ENCODE measurements around the gene GPR160.
"Not testable (repeated sequence)": the region's sequence is repeated elsewhere in the genome, so short reads cannot be mapped to it uniquely, and the experiment has no call there.

The GPR160 gene

DNA sequence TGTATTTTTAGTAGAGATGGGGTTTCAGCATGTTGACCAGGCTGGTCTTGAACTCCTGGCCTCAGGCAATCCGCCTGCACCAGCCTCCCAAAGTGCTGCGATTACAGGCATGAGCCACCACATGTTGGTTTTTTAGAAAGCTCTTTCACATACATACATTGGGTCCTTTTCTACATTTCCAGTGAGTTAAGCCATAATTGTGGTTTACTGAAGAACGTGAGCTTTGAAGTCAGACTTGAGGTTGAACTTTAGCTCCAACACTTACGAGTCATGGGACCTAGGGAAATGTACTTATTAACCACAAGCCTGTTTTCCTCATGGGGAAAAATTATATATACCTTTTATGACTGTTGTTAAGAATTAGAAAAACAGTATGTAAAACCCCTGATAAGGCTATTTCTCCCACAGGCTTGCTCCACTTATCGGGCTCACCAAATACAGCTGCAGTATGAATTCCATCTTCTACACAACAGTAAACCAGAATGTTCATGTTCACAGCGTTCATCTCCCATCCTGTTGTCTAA lies 39.0 kb downstream of the GPR160 start:
- no peak for DNase-seq

DNA sequence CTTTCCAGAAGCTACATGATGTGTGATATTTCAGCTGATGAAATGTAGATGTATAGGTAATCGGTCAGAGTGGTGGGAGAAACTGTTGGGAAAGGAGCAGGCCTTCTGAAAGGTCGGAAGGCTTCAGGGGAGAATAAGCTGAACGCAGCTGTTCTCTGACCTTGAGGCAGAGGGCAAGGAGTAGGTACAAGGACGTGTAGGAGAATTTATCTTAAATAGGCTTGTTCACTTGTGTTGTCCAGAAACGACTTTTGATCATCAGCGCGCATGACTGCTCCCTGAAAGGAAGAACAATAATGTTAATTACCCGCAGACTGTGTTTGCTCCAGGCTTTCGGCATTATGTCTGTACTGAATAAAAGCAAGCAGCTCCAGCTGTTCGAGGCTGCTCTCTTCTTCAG lies 39.6 kb downstream of the GPR160 start:
- DNase-seq = no peak

DNA sequence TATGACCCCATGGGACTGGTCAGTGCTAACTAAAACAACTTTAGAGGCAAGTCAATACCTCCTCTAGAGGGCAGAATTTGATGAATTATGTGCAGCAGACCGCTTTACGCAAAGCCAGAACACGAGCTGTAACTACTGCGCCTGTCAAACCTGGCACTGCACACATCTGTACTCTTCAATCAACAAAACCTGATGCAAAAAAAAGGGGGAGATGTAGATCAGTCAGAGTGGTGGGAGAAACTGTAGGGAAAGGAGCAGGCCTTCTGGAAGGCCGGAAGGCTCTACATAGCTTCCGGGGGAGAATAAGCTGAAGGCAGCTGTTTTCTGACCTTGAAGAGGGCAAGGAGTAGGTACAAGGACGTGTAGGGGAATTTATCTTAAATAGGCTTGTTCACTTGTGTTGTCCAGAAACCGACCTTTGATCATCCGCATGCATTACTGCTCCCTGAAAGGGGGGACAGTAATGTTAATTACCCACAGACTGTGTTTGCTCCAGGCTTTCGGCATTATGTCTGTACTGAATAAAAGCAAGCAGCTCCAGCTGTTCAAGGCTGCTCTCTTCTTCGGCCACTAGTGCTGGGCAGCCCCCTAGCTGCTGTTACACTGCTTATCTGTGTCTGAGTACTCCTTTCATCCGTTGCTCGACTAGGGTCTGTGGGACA lies 41.0 kb downstream of the GPR160 start:
- DNase-seq = no peak

DNA sequence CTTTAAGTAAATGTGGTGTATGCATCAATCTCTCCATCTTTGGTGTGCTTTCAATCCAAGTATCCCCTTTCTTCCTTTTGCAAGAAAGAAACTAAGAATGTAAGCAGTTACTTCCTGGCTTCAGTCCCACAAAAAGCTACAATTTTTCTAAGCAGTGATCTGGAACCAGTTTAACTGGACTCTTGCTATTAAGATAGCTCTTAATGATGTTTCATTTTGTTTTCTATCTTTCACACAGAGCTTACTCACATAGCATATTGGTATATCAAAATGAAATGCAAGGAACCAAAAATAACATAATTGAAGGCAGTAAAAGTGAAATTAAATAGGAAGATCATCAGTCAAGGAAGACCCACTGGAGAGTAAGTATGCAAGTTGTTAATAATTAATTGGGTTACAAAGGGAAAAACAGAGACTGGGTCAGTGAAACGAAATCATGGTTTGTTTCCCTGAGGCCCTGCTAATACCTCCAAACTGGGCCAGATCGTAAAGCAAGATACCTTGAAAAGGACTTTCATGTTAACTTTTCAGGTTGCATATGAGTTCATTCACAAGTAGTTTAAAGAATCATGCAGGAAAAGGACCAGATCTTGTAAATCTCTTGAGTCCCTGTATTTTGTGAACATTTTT lies 41.9 kb downstream of the GPR160 start:
- no peak for DNase-seq

DNA sequence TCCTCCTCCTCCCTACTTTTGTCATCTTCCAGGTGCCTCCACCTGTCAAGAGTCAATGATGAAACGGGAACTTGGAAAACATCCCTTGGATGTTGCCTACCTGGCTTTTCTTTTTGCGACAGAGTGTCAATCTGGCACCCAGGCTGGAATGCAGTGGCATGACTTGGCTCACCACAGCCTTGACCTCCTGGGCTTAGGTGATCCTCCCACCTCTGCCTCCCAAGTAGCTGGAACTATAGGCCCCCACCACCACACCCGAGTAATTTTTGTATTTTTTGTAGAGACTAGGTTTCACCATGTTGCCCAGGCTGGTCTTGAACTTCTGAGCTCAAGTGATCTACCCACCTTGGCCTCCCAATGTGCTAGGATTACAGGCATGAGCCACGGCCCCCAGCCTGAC lies 42.8 kb downstream of the GPR160 start:
- DNase-seq = no peak

DNA sequence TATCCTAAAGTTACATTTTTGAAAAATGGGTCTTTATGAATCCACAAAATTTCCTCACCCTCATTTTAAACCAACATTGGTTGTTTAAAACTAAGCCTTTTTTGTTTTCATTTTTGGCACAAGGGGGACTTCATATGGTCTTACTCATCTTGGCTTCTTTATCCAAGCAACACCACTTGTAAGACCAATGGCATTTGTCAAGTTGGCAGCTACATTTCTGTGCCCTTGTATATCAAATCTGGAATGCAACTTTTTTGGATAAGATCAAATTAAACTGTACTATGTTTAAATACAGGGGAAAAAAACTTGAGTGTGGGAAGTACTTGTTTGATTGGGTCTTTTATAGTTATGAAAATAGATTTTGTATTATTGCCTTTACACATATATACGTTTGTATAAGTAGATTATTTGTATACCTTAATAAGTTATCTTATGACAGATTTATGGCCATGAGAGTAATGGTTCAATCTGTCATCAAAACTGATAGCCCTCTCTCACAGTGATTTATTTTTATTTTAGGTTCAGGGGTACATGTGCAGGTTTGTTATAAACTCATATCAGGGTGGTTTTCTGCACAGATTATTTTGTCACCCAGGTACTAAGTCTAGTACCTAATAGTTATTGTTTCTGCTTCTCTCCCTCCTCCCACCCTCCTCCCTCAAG lies 43.4 kb downstream of the GPR160 start:
- DNase-seq = no peak

DNA sequence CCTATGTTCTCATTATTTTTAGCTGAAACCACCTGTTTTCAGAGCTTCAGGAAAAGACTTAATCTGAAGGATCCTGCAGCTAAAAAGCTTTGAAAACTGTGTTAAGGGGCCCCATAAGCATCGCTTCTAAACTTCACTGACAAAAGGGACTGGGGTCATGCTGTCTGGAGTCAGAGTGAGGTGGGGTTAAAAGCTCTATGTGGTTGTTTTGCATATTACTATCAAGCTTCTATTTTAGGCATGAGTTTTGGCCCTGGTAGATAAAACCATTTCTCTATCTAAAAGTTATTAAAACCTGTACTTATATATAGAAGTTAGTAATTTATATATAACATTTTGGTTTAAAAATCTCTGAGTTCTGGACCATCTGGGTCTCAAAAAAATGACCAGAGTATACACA lies 45.5 kb downstream of the GPR160 start:
- DNase-seq = no peak

DNA sequence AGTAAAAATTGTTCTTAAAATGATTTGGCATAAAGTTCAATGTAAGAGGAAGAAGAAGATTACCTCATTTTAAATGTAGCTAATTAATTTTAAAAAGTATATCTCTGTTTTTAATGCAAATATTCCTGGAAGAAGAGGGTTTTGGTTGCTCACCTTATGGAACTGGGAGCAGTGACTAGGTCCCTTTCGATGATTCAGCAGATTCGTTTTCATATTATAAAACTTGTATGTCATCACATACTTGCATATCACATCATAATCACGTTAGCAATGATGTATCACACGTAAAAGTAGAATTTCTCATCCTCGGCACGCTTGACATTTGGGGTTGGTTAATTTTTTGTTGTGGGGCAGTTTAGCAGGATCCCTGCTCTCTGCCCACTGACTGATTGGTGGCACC lies 47.6 kb downstream of the GPR160 start:
- DNase-seq = no peak

DNA sequence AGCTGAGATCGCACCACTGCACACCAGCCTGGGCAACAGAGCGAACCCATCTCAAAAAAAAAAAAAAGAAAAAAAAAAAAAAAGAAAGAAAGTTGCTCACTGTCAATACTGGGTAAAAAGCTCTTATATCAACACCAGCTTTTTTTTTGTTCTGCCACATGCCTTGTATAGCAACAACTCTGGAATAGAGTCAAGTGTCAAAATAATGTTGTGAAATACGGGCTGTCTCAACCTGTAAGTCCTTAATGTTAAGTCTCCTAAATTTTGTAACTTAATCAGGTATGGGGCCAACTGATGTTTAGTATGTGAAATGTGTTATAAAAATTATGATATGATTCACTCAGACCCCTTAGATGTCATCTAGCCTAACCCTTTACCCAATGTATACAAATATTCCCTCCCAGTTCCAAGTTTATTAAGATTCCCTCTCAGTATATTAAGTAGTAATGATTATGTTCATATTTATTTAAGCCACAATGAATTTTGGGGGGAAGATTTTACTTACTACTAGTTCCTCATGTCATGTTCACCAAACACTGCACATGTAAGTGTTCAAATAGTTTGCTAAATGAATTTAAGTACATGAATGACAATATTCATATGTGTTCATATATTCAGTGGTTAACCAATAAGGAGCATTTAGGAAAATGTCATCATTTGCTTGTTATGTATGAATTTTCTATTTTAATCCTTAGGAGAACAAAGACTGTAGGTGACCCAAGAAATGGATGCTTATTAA lies 52.2 kb downstream of the GPR160 start:
- no peak for DNase-seq

DNA sequence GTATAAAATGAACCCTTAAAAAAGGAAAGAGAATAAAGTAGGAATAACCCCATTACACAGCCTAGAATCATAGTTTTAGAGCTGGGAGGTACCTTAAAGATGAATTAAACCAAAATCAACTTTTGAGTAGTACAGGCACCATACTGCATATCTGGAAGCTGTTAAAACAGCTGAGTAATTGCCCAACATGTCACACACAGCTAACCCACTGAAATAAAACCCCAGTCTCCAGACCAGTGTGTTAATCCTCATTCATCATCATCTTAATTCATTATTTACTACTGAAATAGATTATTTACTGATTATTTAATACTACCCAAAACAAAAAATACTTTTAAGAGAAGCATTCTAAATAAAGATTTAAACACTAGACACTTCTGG lies 52.8 kb downstream of the GPR160 start:
- DNase-seq = no peak

DNA sequence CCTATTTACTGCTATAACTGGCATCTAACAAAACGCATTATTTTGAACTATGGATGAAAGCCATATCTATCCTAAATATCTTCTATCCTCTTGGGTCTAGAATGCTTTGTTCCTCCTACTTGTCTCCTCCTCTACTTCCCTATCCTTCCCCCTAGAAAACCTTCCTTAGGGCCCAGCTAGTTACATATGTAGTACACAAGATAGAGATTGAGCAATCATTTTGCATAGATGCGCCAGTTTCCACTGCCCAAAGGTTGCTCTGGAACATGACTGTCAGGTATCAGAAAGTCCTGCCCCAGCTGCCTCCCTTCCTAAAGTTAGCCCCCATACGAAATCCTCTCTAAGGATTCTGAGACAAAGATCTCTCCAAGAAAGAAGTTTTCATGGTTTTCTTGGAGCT lies 55.1 kb downstream of the GPR160 start:
- no peak for DNase-seq

DNA sequence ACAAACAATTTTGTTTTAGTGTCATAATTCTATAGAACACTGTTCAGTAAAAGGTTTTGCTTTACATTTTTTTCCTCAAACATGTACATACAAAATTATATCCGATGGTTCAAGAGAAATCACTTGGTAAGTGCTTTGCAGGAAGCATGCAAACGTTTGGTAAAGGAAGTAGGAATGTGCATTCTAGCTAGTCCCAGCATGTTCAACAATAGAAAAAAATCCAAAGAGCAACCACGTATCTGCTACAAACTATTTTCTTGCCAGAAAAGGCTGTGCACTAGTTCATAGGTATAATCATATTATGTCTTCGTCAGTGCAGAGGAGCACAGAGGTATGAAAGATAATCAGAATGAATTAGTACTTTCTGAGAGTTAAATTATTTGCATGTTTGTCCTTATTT lies 58.0 kb downstream of the GPR160 start:
- DNase-seq = no peak

DNA sequence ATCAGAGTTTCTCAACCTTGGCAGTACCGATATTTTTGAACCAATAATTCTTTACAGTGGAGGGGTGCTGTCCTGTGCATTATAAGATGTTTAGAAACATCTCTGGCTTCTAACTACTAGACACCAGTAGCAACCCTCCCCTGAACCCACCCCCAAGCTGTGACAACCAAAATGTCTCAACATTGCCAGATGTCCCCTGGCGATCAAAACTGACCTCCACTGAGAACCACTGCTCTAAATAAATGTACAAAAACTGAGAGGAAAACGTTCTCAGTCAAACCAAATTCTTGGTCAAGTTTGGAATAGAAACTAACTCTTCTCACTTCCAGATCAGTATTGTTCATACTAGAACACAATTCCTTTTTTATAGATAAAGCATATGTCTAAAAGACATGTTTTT lies 58.5 kb downstream of the GPR160 start:
- DNase-seq = no peak

DNA sequence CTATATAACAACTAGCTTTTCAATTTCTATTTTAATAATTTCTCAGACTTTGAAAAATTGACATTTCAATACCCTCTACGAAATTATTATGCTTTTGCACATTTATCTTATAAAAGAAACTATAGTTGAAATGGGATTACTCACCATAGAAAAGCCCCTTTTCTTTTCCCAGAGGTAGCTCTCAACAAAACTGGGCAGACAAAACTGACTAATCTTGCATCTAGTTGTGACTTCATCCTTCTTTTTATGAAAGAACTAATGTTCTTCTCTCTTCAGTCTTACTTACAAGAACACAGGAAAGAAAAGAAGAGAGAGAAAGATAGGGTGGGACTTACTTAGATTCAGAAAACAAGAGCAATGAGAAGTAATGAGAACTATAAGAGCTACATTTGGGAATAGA lies 61.0 kb downstream of the GPR160 start:
- no peak for DNase-seq

DNA sequence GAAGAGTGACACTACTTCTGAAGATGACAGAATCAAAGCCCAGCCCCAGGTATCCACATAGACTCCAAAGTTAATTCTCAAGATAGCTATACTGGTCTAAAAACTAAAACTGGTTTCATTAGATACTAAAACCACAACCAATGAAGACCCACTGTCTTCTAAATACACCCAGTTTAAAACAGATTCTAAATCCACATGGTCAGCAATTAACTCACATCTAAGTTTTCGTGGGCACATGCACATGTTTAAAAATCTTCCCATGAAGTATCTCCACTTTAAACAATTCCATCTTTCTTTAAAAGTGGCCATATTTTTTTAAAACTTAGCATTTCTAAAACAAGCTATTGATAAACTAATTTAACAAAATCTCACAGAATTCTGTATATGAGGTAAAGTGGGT lies 63.1 kb downstream of the GPR160 start:
- no peak for DNase-seq

DNA sequence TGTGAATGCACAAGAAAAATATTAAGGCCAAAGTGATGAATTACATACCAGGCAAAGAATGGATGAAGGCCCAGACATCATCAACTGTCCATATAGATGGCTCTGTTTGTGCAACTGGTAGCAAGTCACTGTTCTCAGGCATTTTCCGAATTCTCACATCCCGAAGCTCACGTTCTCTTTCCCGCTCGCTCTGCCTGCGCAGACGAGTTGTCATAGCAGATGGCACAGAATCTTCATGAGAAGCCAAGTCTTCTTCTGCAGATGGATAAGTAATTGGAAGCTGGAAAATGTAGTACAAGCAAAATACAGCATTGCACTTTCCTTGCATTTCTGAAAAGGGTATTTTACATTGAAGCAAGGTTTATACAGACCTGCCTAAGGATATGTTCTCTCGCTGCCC lies 64.6 kb downstream of the GPR160 start:
- no peak for DNase-seq

DNA sequence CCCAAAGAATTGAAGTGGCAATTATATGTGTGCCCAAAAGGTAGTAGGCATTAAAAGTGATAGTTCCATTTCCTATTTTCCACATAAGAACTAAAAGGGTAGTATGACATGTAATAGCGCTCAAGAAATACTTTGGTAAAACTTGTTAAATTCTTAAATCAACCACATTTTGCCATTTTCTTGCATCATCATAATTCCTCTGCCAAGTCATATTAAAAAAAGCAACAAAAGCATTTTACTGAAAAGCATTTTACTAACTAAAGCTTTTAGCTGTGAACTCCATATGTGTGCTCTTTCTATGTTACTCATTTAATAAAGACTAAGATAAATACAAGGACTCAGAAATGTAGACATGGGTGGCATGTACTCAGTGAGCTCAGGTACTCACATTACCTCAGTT lies 70.1 kb downstream of the GPR160 start:
- no peak for DNase-seq

DNA sequence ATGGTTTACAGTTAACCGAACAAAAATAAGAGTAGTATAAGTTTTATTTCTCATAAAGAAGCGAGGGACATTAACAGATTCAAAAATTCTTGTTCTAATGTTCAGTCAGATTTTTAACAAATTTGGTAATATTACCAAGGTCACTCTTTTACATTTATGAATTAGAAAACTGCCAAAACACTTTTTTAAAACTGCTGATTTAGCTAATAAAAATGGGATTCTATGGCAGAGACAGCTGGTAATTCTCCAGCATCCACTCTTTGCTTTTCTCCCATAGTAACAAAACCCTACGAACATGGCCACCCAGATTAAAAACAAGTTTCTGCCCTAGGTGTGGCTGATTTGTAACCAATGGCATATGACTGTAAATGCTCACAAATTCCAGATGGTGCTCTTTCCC lies 71.2 kb downstream of the GPR160 start:
- no peak for DNase-seq

DNA sequence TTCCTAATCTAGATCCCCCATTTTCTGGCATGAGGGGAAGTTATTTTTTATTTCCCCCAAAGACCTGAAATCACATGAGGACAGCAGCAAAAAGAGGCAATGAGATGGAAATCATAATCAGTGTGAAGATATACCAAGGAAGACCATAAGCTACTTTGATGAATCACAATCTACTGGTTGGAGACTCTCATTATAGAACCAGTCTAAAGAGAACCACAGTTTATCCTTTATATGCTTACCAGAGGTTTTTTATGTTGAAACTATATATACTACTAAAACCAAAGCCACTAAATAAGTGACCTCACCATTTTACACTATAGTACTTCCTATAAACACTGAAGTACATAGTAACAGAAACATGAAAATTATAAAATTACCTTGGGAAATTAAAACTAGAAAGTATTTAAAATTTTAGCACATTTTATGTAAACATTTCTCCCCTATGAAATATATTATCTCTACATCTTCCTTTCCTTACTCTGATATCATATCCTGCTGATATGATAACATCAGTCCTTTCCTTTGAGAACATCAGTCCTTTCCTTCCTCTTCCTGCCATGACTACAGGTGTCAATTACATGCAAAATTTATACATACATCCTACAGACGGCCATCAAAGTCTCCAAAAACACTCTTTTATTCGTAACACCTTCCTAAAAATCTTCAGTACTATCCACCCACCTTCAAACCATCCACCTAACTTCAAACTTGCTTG lies 71.9 kb downstream of the GPR160 start:
- no peak for DNase-seq

DNA sequence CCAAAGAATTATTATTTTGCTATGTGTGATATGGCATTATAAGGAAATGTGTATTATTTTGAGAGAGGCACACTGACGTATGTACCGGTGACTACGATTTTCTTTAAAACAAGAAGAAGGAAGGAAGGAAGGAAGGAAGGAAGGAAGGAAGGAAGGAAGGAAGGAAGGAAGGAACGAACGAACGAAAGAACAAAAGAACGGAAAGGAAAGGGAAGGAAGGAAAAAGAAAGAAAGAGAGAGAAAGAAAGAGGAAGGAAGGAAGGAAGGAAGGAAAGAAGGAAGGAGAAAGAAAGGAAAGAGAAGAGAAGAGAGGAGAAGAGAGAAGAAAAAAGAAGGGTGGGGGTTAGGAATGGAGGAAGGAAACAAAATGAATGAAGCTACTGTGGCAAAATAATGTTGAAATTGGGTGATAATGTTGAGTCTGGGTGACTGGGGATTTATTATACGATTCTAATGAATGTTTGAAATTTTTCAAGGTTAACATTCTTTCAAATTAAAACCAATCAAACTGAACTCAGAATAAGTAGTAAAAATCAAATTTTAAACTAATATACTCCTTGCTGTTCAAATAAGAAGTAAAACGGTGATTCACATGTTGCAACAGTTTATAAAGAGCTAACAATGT lies 73.5 kb downstream of the GPR160 start:
- DNase-seq = no peak

DNA sequence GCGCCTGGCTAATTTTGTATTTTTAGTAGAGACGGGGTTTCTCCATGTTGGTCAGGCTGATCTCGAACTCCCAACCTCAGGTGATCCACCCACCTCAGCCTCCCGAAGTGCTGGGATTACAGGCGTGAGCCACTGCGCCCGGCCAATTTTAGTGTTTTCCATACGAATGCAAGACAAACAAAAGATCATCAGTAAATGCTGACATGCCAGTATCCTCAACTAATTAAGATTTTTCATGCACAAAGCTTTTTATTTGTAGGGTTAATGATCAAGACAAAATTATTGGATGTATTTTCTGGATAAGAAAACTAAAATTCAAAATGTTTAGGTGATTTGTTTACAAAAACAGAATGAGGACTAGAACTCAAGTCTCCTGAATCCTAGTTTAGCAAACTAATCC lies 76.4 kb downstream of the GPR160 start:
- DNase-seq = not testable (repeated sequence)

DNA sequence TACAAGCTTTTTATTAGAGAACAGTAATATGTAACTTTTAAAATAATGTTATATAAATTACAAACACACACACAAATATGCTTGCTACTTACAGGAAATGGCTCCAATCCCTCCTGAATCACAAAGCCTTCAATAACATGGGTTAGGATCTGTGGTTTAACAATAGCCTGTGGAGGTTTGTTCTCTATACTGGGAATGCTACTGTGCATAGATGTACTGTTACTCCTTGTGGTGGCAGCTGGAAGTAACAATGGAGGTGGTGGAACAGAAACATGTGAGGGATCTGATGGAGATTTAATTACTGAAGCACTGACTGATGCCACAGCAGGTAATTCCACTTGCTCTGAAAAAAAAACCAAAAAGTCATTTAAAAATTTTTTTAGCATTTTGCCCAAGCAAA lies 79.3 kb downstream of the GPR160 start:
- DNase-seq = no peak

All from activated T-cell treated with anti-CD3 and anti-CD28 coated beads, Interleukin-2, amount 50 U/mL, for 1 hour (primary cell).